ENCODE results near the gene S100Z. TPM values are rescaled to one million over a fixed set of nuclear protein-coding genes. Genes with fewer than 3 reads are reported as not detected.

Gene S100Z
- total and polyA plus RNA-seq, 10 of the 15 experiments (the other 5 are each of a cell fraction or from before 2014, with no cell fraction given), result 0.12 to 0.51 (median 0.30) TPM; not detected in 2

DNA sequence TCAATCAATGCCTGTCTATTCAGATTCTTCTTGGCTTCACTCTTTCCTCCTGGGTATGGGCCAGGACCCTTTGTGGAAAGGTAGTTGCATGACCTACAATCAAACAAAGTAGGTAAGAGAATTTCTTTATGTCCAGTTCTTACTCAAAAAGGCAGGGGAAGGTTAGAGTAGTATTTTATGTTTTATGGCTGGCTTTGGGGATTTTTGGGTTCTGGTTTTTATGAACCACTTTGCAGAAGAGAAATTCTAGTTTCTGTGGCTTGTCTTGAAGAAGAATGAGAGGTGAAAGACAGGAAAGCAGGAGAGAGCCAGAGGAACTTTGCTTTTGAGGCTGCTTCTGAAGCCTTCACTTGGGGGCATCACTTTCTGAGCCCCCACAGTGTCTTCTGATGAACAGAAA lies 88.4 kb downstream of the S100Z start:
- CTCF ChIA-PET, result no interaction called here
- POLR2A ChIA-PET, result no interaction called here
- H3K4me1 ChIP-seq (ENCODE audit: control insufficient read depth, insufficient read depth, low read length), result peaks cover 7% of the 10 kb centered on the region
- no peak overlapping the region for H3K4me2 ChIP-seq (ENCODE audit: control insufficient read depth, insufficient read depth)
- ATAC-seq (peak; percentile 70), DNase-seq (ENCODE audit: low read depth, low spot score) (peak; percentile 24), FAIRE-seq (no peak)
- H3K27me3 ChIP-seq (replicated peaks in 1 of 2; ENCODE audit: control insufficient read depth in 2 of 2, insufficient read depth in 2 of 2, low read length in 1 of 2), result no peaks in the 10 kb centered on the region
- H3K79me2 ChIP-seq (ENCODE audit: control insufficient read depth, insufficient read depth, low read length), result no peaks in the 10 kb centered on the region
- no peak overlapping the region for H3K9ac ChIP-seq (ENCODE audit: control insufficient read depth, insufficient read depth, low read length)
- no peak overlapping the region for H3K27ac ChIP-seq (ENCODE audit: control insufficient read depth, insufficient read depth)
- SMC1A ChIA-PET (ENCODE audit: uncharacterized antibody, unreplicated experiment), result interaction anchor here (1.4 kb wide), 1 partner anchor 21 kb away, joined by 4 read pairs; no protein-coding TSS in a partner anchor
- H3K36me3 ChIP-seq (ENCODE audit: control insufficient read depth in 2 of 2, insufficient read depth in 2 of 2, low read length in 1 of 2), result no peaks in the 10 kb centered on the region
- peak overlapping the region; percentile 39; the same call in 1 of the 2 replicates for H3K4me3 ChIP-seq
- H4K20me1 ChIP-seq (ENCODE audit: control insufficient read depth, insufficient read depth), result no peaks in the 10 kb centered on the region
- intact Hi-C loops (cut with micrococcal nuclease; ENCODE audit: unreplicated experiment) (no loop called here), in situ Hi-C loops (cut with MboI) (no loop called here)
- BruUV-seq (replicated peaks), result no TSS peak
- TF ChIP-seq ZNF384 (IDR thresholded peaks at IDR 0.05; ENCODE audit: borderline replicate concordance, low read depth, low read length), result no peak
- TF ChIP-seq BCL11A (IDR thresholded peaks at IDR 0.05; ENCODE audit: low read depth, low read length), result 0 out of 2 replicates have a peak, but pooled peaks have one; percentile 9
- no peak for TF ChIP-seq SIX5 (IDR thresholded peaks at IDR 0.05; ENCODE audit: low read depth, low read length, severe bottlenecking)
- no peak for TF ChIP-seq STAT3 (IDR thresholded peaks at IDR 0.05; ENCODE audit: low read depth, low read length)
- peak; percentile 40 to 68; a peak in 3 of 4 replicates for TF ChIP-seq IKZF2 (IDR thresholded peaks at IDR 0.05)
- TF ChIP-seq, protein P1, sequence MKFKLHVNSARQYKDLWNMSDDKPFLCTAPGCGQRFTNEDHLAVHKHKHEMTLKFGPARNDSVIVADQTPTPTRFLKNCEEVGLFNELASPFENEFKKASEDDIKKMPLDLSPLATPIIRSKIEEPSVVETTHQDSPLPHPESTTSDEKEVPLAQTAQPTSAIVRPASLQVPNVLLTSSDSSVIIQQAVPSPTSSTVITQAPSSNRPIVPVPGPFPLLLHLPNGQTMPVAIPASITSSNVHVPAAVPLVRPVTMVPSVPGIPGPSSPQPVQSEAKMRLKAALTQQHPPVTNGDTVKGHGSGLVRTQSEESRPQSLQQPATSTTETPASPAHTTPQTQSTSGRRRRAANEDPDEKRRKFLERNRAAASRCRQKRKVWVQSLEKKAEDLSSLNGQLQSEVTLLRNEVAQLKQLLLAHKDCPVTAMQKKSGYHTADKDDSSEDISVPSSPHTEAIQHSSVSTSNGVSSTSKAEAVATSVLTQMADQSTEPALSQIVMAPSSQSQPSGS (IDR thresholded peaks at IDR 0.05; ENCODE audit: low read length), result no peak
- no peak for TF ChIP-seq SMARCA5 (IDR thresholded peaks at IDR 0.05)
- peak in 1 of 2 experiments; percentile 35; a peak in 1 of 4 replicates for TF ChIP-seq EP300 (IDR thresholded peaks at IDR 0.05; ENCODE audit: borderline replicate concordance in 1 of 2, control insufficient read depth in 1 of 2, low read depth in 2 of 2, low read length in 2 of 2)
- peak; percentile 78 for TF ChIP-seq RUNX3 (IDR thresholded peaks at IDR 0.05; ENCODE audit: low read length)
- peak; percentile 28; the same call in 1 of the 2 replicates for TF ChIP-seq JUNB (IDR thresholded peaks at IDR 0.05)
- no peak for TF ChIP-seq NRF1 (conservative IDR thresholded peaks at IDR 0.05; ENCODE audit: low read depth, low read length)
- no peak for TF ChIP-seq ZSCAN29 (IDR thresholded peaks at IDR 0.05)
- TF ChIP-seq KDM1A (IDR thresholded peaks at IDR 0.05; ENCODE audit: borderline replicate concordance), result no peak
- TF ChIP-seq, protein P2, sequence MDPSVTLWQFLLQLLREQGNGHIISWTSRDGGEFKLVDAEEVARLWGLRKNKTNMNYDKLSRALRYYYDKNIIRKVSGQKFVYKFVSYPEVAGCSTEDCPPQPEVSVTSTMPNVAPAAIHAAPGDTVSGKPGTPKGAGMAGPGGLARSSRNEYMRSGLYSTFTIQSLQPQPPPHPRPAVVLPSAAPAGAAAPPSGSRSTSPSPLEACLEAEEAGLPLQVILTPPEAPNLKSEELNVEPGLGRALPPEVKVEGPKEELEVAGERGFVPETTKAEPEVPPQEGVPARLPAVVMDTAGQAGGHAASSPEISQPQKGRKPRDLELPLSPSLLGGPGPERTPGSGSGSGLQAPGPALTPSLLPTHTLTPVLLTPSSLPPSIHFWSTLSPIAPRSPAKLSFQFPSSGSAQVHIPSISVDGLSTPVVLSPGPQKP (IDR thresholded peaks at IDR 0.05; ENCODE audit: low read depth, low read length), result no peak
- TF ChIP-seq, protein P3, sequence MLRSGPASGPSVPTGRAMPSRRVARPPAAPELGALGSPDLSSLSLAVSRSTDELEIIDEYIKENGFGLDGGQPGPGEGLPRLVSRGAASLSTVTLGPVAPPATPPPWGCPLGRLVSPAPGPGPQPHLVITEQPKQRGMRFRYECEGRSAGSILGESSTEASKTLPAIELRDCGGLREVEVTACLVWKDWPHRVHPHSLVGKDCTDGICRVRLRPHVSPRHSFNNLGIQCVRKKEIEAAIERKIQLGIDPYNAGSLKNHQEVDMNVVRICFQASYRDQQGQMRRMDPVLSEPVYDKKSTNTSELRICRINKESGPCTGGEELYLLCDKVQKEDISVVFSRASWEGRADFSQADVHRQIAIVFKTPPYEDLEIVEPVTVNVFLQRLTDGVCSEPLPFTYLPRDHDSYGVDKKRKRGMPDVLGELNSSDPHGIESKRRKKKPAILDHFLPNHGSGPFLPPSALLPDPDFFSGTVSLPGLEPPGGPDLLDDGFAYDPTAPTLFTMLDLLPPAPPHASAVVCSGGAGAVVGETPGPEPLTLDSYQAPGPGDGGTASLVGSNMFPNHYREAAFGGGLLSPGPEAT (IDR thresholded peaks at IDR 0.05; ENCODE audit: low read depth), result peak; percentile 59; the same call in 1 of the 2 replicates
- TF ChIP-seq FOXK2 (IDR thresholded peaks at IDR 0.05), result no peak
- TF ChIP-seq NFIC (IDR thresholded peaks at IDR 0.05; ENCODE audit: low read depth, low read length), result peak; percentile 40; the same call in 1 of the 2 replicates
- no peak for TF ChIP-seq FOXM1 (IDR thresholded peaks at IDR 0.05; ENCODE audit: low read depth, low read length)
- RAD21 ChIA-PET (ENCODE audit: unreplicated experiment), result no interaction called here
- H3K9me3 ChIP-seq (replicated peaks; ENCODE audit: control insufficient read depth, insufficient read depth, low read length), result peaks cover 2% of the 10 kb centered on the region; the same call in 1 of the 3 replicates
- H2AFZ ChIP-seq (ENCODE audit: control insufficient read depth, low read depth, low read length), result no peak overlapping the region
